Fibroblast of lung (primary cell): ENCODE data around the gene CAPRIN1.

Experiments
- CTCF ChIP-seq, 2 donors: IDR thresholded peaks in 1 of 2; conservative IDR thresholded peaks in 1 of 2; 1 replicate in 1 of 2; 2 replicates in 1 of 2; pipeline ENCODE4 v1.5.1; 2011 to 2012; ENCODE audit warnings: low read length in 2 of 2, control low read depth in 1 of 2, inconsistent platforms in 1 of 2, low read depth in 1 of 2, mild to moderate bottlenecking in 1 of 2
- EZH2 ChIP-seq: IDR thresholded peaks from 2 replicates; pipeline ENCODE4 v1.5.1; 2012; ENCODE audit warnings: low read length, control low read depth, mild to moderate bottlenecking; ENCODE audit errors: missing control alignments

GRCh38 chr11:34028425-34028824, 23.1 kb upstream of the CAPRIN1 start:
- no peak for TF ChIP-seq CTCF (conservative IDR thresholded peaks at IDR 0.05 in 1 of 2, IDR thresholded peaks at IDR 0.05 in 1 of 2; ENCODE audit: low read depth in 1 of 2, low read length in 2 of 2)
- no peak for TF ChIP-seq EZH2
